Measurements from ENCODE around the gene TNNT2. TPM values are rescaled to one million over a fixed set of nuclear protein-coding genes. Genes with fewer than 3 reads are reported as not detected.

TNNT2 gene
- total and polyA plus RNA-seq, 7 donors, result 0.52 to 26.6 (median 5.7) TPM

DNA sequence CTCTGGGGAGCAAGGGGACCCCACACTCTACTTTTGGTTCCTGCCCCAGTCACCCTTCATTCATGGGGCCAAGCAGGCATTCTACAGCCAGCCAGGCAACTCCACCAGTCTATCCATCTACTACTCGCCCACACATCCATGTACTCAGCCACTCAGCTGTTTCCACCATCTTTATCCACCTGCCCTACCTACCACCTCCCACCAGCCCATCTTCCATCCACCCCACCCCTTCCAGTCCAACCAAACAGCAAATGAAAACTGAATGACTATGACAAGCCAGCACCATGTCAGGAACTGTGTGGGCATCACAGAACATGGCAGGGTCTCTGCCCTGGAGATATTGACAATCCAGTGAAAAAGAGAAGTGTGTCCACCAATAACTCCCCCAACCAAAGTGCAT, 13.7 kb upstream of the TNNT2 start:
- no peaks in the 10 kb centered on the region for H3K36me3 ChIP-seq (ENCODE audit: insufficient read depth in 1 of 2, low read depth in 1 of 2)
- TF ChIP-seq, protein P1, sequence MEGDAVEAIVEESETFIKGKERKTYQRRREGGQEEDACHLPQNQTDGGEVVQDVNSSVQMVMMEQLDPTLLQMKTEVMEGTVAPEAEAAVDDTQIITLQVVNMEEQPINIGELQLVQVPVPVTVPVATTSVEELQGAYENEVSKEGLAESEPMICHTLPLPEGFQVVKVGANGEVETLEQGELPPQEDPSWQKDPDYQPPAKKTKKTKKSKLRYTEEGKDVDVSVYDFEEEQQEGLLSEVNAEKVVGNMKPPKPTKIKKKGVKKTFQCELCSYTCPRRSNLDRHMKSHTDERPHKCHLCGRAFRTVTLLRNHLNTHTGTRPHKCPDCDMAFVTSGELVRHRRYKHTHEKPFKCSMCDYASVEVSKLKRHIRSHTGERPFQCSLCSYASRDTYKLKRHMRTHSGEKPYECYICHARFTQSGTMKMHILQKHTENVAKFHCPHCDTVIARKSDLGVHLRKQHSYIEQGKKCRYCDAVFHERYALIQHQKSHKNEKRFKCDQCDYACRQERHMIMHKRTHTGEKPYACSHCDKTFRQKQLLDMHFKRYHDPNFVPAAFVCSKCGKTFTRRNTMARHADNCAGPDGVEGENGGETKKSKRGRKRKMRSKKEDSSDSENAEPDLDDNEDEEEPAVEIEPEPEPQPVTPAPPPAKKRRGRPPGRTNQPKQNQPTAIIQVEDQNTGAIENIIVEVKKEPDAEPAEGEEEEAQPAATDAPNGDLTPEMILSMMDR (IDR thresholded peaks at IDR 0.05), result no peak
- H3K27me3 ChIP-seq (ENCODE audit: insufficient read depth in 3 of 3, low read length in 2 of 3), result no peaks in the 10 kb centered on the region
- ATAC-seq, result no peak
- no peak overlapping the region for H3K27ac ChIP-seq
- no peaks in the 10 kb centered on the region for H3K9me3 ChIP-seq
- intact Hi-C loops (cut with DNase I), result no loop called here
- 87 to 100% (median 98%) methylated on average over 1 of the region's 1 CpG for whole genome bisulfite sequencing, 3 donors
- H3K4me3 ChIP-seq, result no peak overlapping the region
- no peak for DNase-seq
- H3K4me1 ChIP-seq, result no peaks in the 10 kb centered on the region

DNA sequence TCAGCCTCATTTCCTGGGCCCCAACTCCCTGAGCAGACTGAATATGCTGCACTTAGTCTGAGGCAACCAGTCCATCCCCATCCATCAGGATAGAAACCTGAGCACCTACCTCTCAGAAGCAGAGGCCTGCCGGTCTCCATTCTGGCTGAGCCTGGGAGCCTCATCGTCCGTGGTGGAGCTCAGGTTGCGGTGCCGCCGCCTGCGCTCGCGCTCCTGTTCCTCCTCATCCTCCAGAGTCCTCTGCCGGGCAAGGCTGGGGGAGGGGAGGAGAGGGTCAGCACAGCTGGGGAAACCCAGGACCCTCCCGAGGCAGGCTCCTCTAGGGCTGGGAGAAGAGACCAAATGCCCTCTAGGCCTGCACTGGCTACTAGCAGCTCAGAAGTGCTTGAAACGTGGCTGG, 11.6 kb upstream of the TNNT2 start:
- ATAC-seq, result no peak
- Histone ChIP-seq H3K9me3 (no peaks in the 10 kb centered on the region), H3K27ac (no peak overlapping the region), H3K4me1 (peaks cover 15% of the 10 kb centered on the region), H3K36me3 (ENCODE audit: insufficient read depth in 1 of 2, low read depth in 1 of 2) (no peaks in the 10 kb centered on the region), H3K4me3 (no peak overlapping the region), H3K27me3 (ENCODE audit: insufficient read depth in 3 of 3, low read length in 2 of 3) (no peaks in the 10 kb centered on the region)
- 87 to 94% (median 91%) methylated on average over 12 of the region's 12 CpGs for WGBS, 3 donors
- TF ChIP-seq, protein P1 (IDR thresholded peaks at IDR 0.05), result no peak
- no peak for DNase-seq
- intact Hi-C loops (cut with DNase I), result no loop called here

GRCh38 chr1:201386208-201386607, 8.7 kb upstream of the TNNT2 start:
- no peak overlapping the region for H3K27ac ChIP-seq
- no peak overlapping the region for H3K4me3 ChIP-seq
- H3K27me3 ChIP-seq (ENCODE audit: insufficient read depth in 3 of 3, low read length in 2 of 3), result peaks cover 0 to 2% (median 0%) of the 10 kb centered on the region in 3 donors
- no peak for DNase-seq
- H3K36me3 ChIP-seq (ENCODE audit: insufficient read depth in 1 of 2, low read depth in 1 of 2), result no peaks in the 10 kb centered on the region
- H3K9me3 ChIP-seq, result no peaks in the 10 kb centered on the region
- WGBS, 3 donors, result 88 to 95% (median 92%) methylated on average over 8 of the region's 8 CpGs
- intact Hi-C loops (cut with DNase I), result no loop called here
- ATAC-seq, result no peak
- H3K4me1 ChIP-seq, result peaks cover 22% of the 10 kb centered on the region
- TF ChIP-seq, protein P1 (IDR thresholded peaks at IDR 0.05), result no peak

- TF ChIP-seq, protein P1 (IDR thresholded peaks at IDR 0.05), result peak; percentile 70
- Histone ChIP-seq H3K27ac (no peak overlapping the region), H3K36me3 (ENCODE audit: insufficient read depth in 1 of 2, low read depth in 1 of 2) (no peaks in the 10 kb centered on the region), H3K4me1 (peaks cover 22% of the 10 kb centered on the region), H3K27me3 (ENCODE audit: insufficient read depth in 3 of 3, low read length in 2 of 3) (peaks cover 0 to 2% (median 0%) of the 10 kb centered on the region in 3 donors), H3K4me3 (no peak overlapping the region), H3K9me3 (no peaks in the 10 kb centered on the region)
- WGBS, 3 donors, result 82 to 94% (median 86%) methylated on average over 8 of the region's 8 CpGs
- DNase-seq (peak; percentile 57 to 73), ATAC-seq (peak; percentile 62 to 78 (median 66))
- intact Hi-C loops (cut with DNase I), result no loop called here
Observed at GRCh38 chr1:201385299-201385891, 7.9 kb upstream of the TNNT2 start.

DNA sequence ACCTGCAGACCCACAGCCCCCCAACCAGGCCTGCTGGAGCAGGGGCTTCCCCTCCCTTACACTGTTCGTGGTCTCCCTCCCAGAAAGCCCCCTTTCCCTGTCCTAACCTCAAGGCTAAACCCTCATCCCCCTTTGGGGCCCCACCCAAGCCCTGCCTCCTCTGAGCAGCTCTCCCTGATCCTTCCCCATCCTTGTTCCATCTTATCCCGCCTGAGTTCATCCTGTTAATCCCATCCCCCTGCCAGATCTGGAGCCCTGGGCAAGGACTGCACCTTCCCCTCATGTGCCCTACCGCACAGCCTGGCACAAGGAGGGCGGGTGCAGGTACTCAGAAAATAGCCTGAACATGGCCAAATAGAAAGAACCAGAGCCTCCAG, 6.9 kb upstream of the TNNT2 start:
- intact Hi-C loops (cut with DNase I), result no loop called here
- Histone ChIP-seq H3K27ac (peak overlapping the region; percentile 79), H3K4me3 (no peak overlapping the region), H3K27me3 (ENCODE audit: insufficient read depth in 3 of 3, low read length in 2 of 3) (peaks cover 0 to 2% (median 0%) of the 10 kb centered on the region in 3 donors), H3K4me1 (peaks cover 22% of the 10 kb centered on the region), H3K36me3 (ENCODE audit: insufficient read depth in 1 of 2, low read depth in 1 of 2) (no peaks in the 10 kb centered on the region), H3K9me3 (no peaks in the 10 kb centered on the region)
- WGBS, 3 donors, result 64 to 74% (median 66%) methylated on average over 4 of the region's 4 CpGs
- DNase-seq (no peak), ATAC-seq (peak in 2 of 4 donors; percentile 22 to 30)
- TF ChIP-seq, protein P1 (IDR thresholded peaks at IDR 0.05), result no peak
